AG09319 (cell line): Measurements from ENCODE around the gene SIDT1.

Experiments
- DNase-seq: peaks from one replicate; pipeline ENCODE4 v3.0.0-alpha.2; 2010; ENCODE audit warnings: low read depth; ENCODE audit errors: extremely low read depth
- TF ChIP-seq, protein P1 (sequence below): IDR thresholded peaks from 2 replicates; pipeline ENCODE4 v1.5.1; 2011; ENCODE audit warnings: low read depth, mild to moderate bottlenecking, inconsistent platforms, low read length, moderate library complexity

Gene SIDT1

GRCh38 chr3:113545594-113545993, 13.2 kb downstream of the SIDT1 start:
- TF ChIP-seq, protein P1, sequence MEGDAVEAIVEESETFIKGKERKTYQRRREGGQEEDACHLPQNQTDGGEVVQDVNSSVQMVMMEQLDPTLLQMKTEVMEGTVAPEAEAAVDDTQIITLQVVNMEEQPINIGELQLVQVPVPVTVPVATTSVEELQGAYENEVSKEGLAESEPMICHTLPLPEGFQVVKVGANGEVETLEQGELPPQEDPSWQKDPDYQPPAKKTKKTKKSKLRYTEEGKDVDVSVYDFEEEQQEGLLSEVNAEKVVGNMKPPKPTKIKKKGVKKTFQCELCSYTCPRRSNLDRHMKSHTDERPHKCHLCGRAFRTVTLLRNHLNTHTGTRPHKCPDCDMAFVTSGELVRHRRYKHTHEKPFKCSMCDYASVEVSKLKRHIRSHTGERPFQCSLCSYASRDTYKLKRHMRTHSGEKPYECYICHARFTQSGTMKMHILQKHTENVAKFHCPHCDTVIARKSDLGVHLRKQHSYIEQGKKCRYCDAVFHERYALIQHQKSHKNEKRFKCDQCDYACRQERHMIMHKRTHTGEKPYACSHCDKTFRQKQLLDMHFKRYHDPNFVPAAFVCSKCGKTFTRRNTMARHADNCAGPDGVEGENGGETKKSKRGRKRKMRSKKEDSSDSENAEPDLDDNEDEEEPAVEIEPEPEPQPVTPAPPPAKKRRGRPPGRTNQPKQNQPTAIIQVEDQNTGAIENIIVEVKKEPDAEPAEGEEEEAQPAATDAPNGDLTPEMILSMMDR, result no peak
- no peak for DNase-seq

GRCh38 chr3:113546414-113546893, 14.1 kb downstream of the SIDT1 start:
- TF ChIP-seq, protein P1, result no peak
- no peak for DNase-seq

GRCh38 chr3:113548501-113548900, 16.1 kb downstream of the SIDT1 start:
- no peak for DNase-seq
- TF ChIP-seq, protein P1, result no peak

GRCh38 chr3:113551820-113552219, 19.5 kb downstream of the SIDT1 start:
- TF ChIP-seq, protein P1, result no peak
- no peak for DNase-seq

- TF ChIP-seq, protein P1, result no peak
- DNase-seq, result no peak
Observed at GRCh38 chr3:113552851-113553250, 20.5 kb downstream of the SIDT1 start.

GRCh38 chr3:113555138-113555537, 22.8 kb downstream of the SIDT1 start:
- TF ChIP-seq, protein P1, result no peak

DNA sequence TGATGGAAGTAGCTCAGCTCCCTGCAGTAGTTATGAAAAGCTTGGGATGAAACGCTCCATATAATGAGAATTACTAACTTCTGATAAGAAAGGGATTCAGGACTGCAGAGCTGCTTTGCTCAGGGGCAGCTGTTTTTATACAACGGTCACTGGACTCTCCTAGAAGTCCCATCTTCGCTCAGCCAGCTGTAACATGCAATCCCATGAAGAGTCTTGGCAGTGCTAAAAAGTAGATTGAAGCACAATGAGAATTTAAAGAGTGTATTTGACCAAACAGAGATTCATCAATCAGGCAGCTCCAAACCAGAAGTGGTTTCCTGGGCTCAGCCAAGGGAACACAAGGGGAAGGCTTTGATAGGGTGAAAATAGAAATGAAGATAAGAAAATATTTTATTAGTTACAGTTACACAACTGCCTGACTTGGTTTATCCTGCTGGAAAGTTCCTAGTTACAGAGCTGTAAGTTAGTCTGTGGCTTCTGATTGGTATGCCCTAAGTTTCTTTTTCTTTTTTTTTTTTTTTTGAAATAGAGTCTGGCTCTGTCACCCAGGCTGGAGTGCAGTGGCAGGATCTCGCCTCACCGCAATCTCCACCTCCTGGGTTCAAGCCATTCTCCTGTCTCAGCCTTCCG, 24.1 kb downstream of the SIDT1 start:
- no peak for DNase-seq

More at GRCh38 chr3:113555138-113555537, 22.8 kb downstream of the SIDT1 start:
- no peak for DNase-seq

More for the DNA sequence above, 24.1 kb downstream of the SIDT1 start:
- TF ChIP-seq, protein P1, result no peak
